ENCODE measurements around the gene ARHGAP15. TPM values are rescaled to one million over a fixed set of nuclear protein-coding genes. Genes with fewer than 3 reads are reported as not detected.

Gene ARHGAP15
- polyA plus RNA-seq, 1 experiment, result not detected

DNA sequence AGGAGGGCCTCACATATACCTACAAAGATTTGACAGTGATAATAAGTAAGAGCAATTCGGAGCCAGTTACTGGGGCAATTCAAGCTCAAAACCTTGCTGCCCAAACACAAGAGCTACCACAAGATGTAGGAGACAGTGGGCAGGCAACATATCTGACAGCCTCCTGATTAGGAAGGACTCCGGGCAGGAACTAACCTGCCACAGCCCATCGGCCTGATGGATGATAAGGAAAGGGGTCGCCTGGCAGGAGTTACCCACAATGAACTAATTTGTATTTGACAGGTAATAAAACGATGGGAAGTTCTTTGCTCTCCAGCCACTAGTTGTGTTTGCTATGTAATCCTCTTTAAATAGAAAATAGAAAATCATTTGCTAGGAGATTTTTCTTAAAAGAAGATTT lies 100.2 kb downstream of the ARHGAP15 start:
- no peak overlapping the region for H3K4me3 ChIP-seq (ENCODE audit: low read depth, low read length)
- no peak for DNase-seq (ENCODE audit: low read depth)
- TF ChIP-seq, protein P1, sequence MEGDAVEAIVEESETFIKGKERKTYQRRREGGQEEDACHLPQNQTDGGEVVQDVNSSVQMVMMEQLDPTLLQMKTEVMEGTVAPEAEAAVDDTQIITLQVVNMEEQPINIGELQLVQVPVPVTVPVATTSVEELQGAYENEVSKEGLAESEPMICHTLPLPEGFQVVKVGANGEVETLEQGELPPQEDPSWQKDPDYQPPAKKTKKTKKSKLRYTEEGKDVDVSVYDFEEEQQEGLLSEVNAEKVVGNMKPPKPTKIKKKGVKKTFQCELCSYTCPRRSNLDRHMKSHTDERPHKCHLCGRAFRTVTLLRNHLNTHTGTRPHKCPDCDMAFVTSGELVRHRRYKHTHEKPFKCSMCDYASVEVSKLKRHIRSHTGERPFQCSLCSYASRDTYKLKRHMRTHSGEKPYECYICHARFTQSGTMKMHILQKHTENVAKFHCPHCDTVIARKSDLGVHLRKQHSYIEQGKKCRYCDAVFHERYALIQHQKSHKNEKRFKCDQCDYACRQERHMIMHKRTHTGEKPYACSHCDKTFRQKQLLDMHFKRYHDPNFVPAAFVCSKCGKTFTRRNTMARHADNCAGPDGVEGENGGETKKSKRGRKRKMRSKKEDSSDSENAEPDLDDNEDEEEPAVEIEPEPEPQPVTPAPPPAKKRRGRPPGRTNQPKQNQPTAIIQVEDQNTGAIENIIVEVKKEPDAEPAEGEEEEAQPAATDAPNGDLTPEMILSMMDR (IDR thresholded peaks at IDR 0.05; ENCODE audit: insufficient read depth, low read depth, low read length), result no peak

DNA sequence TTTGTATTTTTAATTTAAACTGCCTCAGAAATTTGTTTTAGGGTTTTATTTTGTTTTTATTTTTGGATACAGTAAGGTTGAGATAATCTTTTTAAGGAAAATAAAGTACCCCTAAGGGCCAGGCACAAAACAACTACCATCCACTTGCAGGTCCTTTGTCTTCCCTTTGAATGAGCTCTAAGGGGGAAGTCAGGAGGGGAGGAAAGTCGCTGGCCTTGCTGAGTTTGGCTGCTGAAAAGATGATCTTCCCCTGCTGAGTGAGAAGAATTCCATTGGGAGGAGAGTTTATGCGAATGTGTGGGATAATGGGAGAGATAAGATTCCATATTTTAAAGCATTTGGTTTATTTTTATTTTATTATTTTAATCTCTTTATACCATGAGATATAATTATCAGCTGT lies 100.7 kb downstream of the ARHGAP15 start:
- Histone ChIP-seq H3K36me3 (ENCODE audit: control insufficient read depth, insufficient read depth, low read length) (no peaks in the 10 kb centered on the region), H3K4me3 (ENCODE audit: low read depth, low read length) (no peak overlapping the region), H3K27me3 (ENCODE audit: control insufficient read depth, insufficient read depth, low read length) (no peaks in the 10 kb centered on the region)
- no peak for DNase-seq (ENCODE audit: low read depth)
- ChIA-PET CTCF (no interaction called here), POLR2A (no interaction called here)
- TF ChIP-seq, protein P1 (IDR thresholded peaks at IDR 0.05; ENCODE audit: insufficient read depth, low read depth, low read length), result no peak

More for the DNA sequence above, 100.2 kb downstream of the ARHGAP15 start:
- Histone ChIP-seq H3K27me3 (ENCODE audit: control insufficient read depth, insufficient read depth, low read length) (no peaks in the 10 kb centered on the region), H3K36me3 (ENCODE audit: control insufficient read depth, insufficient read depth, low read length) (no peaks in the 10 kb centered on the region)
- CTCF ChIA-PET, result no interaction called here
- POLR2A ChIA-PET, result no interaction called here

- CTCF ChIA-PET, result no interaction called here
- no peaks in the 10 kb centered on the region for H3K27me3 ChIP-seq (ENCODE audit: control insufficient read depth, insufficient read depth, low read length)
- DNase-seq (ENCODE audit: low read depth), result no peak
- H3K4me3 ChIP-seq (ENCODE audit: low read depth, low read length), result no peak overlapping the region
- no peaks in the 10 kb centered on the region for H3K36me3 ChIP-seq (ENCODE audit: control insufficient read depth, insufficient read depth, low read length)
- TF ChIP-seq, protein P1 (IDR thresholded peaks at IDR 0.05; ENCODE audit: insufficient read depth, low read depth, low read length), result no peak
- POLR2A ChIA-PET, result no interaction called here
Measured at GRCh38 chr2:143230506-143231253, 101.5 kb downstream of the ARHGAP15 start.

DNA sequence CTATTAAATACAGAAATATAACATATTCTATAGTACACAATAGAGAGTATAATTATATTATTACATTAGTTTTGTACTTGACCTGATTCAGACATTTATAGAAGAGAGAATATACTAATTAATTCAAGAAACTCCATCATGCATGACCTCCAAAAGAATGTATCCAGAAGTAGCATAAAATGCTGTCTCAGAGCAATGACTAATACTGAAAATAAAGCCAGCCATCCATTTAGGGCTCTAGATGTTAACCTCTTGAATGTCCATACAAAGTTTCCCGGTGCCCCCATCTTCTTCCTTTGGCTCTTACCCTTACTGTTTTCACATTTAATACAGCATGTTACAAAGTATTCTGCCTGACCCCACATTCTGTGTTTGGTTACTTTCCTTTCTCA lies 102.0 kb downstream of the ARHGAP15 start:
- H3K4me3 ChIP-seq (ENCODE audit: low read depth, low read length), result no peak overlapping the region
- POLR2A ChIA-PET, result no interaction called here
- no peaks in the 10 kb centered on the region for H3K36me3 ChIP-seq (ENCODE audit: control insufficient read depth, insufficient read depth, low read length)
- TF ChIP-seq, protein P1 (IDR thresholded peaks at IDR 0.05; ENCODE audit: insufficient read depth, low read depth, low read length), result no peak
- H3K27me3 ChIP-seq (ENCODE audit: control insufficient read depth, insufficient read depth, low read length), result no peaks in the 10 kb centered on the region
- no peak for DNase-seq (ENCODE audit: low read depth)
- CTCF ChIA-PET, result no interaction called here

DNA sequence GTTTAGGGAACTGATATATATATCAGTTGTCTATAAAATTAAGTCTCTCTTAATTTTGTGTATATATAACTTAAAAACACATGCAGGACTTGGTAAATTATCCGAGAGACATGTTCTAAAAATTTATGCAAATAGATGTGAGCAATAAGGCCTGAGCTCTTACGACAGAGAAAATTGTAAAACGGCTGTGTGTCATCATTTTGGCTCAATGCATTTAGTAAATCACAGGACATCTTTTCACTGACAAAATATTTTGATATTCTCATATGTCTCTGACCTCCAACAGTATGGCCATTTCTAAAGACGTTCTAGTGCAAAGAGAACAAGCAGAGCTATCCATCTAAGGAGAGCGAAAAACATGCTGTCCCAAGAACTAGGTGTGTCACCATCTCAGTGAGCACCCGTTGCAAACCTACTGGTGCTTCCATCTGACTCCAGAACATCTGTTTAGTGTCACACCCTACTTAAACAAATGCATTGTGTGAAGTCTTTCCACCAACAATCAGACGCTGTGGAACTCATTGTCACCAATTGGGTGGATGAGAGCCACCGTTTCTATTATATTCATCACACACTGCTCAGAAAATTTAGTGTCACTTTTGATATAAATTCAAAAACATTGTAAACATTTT lies 108.0 kb downstream of the ARHGAP15 start:
- ChIA-PET POLR2A (no interaction called here), CTCF (no interaction called here)
- TF ChIP-seq, protein P1 (IDR thresholded peaks at IDR 0.05; ENCODE audit: insufficient read depth, low read depth, low read length), result no peak
- no peak overlapping the region for H3K4me3 ChIP-seq (ENCODE audit: low read depth, low read length)
- no peaks in the 10 kb centered on the region for H3K36me3 ChIP-seq (ENCODE audit: control insufficient read depth, insufficient read depth, low read length)
- DNase-seq (ENCODE audit: low read depth), result no peak
- H3K27me3 ChIP-seq (ENCODE audit: control insufficient read depth, insufficient read depth, low read length), result no peaks in the 10 kb centered on the region
